HEK293 (cell line): ENCODE measurements around the gene ZFYVE28.

Experiments
- CTCF ChIA-PET: fragments of 350-600 bp; formaldehyde crosslinking; extraction: SDS; loops from one replicate; lab custom pipeline; 2021; ENCODE audit warnings: antibody characterized with exemption; lab: Yijun Ruan, JAX
- POLR2A ChIA-PET: fragments of 300-600 bp; formaldehyde crosslinking; extraction: SDS; loops from one replicate; lab custom pipeline; 2020; ENCODE audit warnings: antibody characterized with exemption, inconsistent platforms; lab: Yijun Ruan, JAX
- H3K27ac ChIP-seq: fragments of 200-500 bp; sonication (Bioruptor generic); 2 replicates; pipeline ENCODE4 v1.5.1; 2014; ENCODE audit warnings: low read depth, low read length, control low read depth, inconsistent platforms; ENCODE audit errors: extremely low read depth
- H3K36me3 ChIP-seq, 2 experiments: fragments of 200-500 bp in 1 of 2; sonication (Bioruptor generic) in 1 of 2; 1 replicate in 1 of 2; 2 replicates in 1 of 2; pipeline ENCODE4 v1.5.1; 2014 to 2017; ENCODE audit warnings: inconsistent platforms in 2 of 2, low read length in 2 of 2; ENCODE audit not compliant: control insufficient read depth in 2 of 2, insufficient read depth in 1 of 2
- H3K4me1 ChIP-seq: fragments of 200-500 bp; sonication (Bioruptor generic); 2 replicates; pipeline ENCODE4 v1.5.1; 2014; ENCODE audit warnings: mild to moderate bottlenecking, low read length, inconsistent platforms; ENCODE audit not compliant: control insufficient read depth, insufficient read depth
- H3K4me3 ChIP-seq: 2 replicates; pipeline ENCODE4 v1.5.1; 2011; ENCODE audit warnings: low read depth, mild to moderate bottlenecking, control low read depth, low read length, moderate library complexity
- H3K9me3 ChIP-seq: fragments of 200-500 bp; sonication (Bioruptor generic); 2 replicates; pipeline ENCODE4 v1.5.1; 2014; ENCODE audit warnings: low read depth, low read length, inconsistent platforms; ENCODE audit not compliant: control insufficient read depth, insufficient read depth
- GLIS1 ChIP-seq: fragments of 450-650 bp; formaldehyde crosslinking; IDR thresholded peaks from 2 replicates; pipeline ENCODE4 v1.5.1; 2016; ENCODE audit warnings: missing biosample characterization, missing genetic modification characterization
- HOXD13 ChIP-seq: sonication (generic); formaldehyde crosslinking; IDR thresholded peaks from 2 replicates; pipeline ENCODE4 v1.8.0; 2022; ENCODE audit warnings: missing genetic modification reagents, borderline replicate concordance
- IKZF3 ChIP-seq: fragments of 450-650 bp; IDR thresholded peaks from 2 replicates; pipeline ENCODE4 v1.5.0; 2018; ENCODE audit warnings: missing biosample characterization, mild to moderate bottlenecking, missing genetic modification characterization, moderate library complexity
- KLF16 ChIP-seq: fragments of 450-650 bp; formaldehyde crosslinking; IDR thresholded peaks from 2 replicates; pipeline ENCODE4 v1.5.1; 2017; ENCODE audit warnings: missing biosample characterization, missing genetic modification characterization
- KLF7 ChIP-seq: fragments of 450-650 bp; formaldehyde crosslinking; IDR thresholded peaks from 2 replicates; pipeline ENCODE4 v1.5.1; 2016; ENCODE audit warnings: missing biosample characterization, missing genetic modification characterization, borderline replicate concordance
- OSR2 ChIP-seq: fragments of 450-650 bp; formaldehyde crosslinking; IDR thresholded peaks from 2 replicates; pipeline ENCODE4 v1.5.1; 2016; ENCODE audit warnings: missing biosample characterization, missing genetic modification characterization
- PRDM10 ChIP-seq: fragments of 450-650 bp; formaldehyde crosslinking; IDR thresholded peaks from 2 replicates; pipeline ENCODE4 v1.5.1; 2016; ENCODE audit warnings: missing biosample characterization, missing genetic modification characterization
- REST ChIP-seq: fragments of 450-650 bp; formaldehyde crosslinking; IDR thresholded peaks from 2 replicates; pipeline ENCODE4 v1.5.1; 2016; ENCODE audit warnings: missing biosample characterization, missing genetic modification characterization
- SALL2 ChIP-seq: fragments of 450-650 bp; formaldehyde crosslinking; IDR thresholded peaks from 2 replicates; pipeline ENCODE4 v1.5.0; 2017; ENCODE audit warnings: missing biosample characterization, mild to moderate bottlenecking, missing genetic modification characterization, borderline replicate concordance
- ZBTB1 ChIP-seq: fragments of 450-650 bp; formaldehyde crosslinking; IDR thresholded peaks from 2 replicates; pipeline ENCODE4 v1.5.1; 2016; ENCODE audit warnings: missing biosample characterization, missing genetic modification characterization
- ZBTB48 ChIP-seq: fragments of 450-650 bp; formaldehyde crosslinking; IDR thresholded peaks from 2 replicates; pipeline ENCODE4 v1.5.1; 2016; ENCODE audit warnings: missing biosample characterization, missing genetic modification characterization
- ZBTB6 ChIP-seq: fragments of 450-650 bp; formaldehyde crosslinking; IDR thresholded peaks from 2 replicates; pipeline ENCODE4 v1.5.1; 2017; ENCODE audit warnings: missing biosample characterization, missing genetic modification characterization
- ZBTB8A ChIP-seq: fragments of 450-650 bp; formaldehyde crosslinking; IDR thresholded peaks from 2 replicates; pipeline ENCODE4 v1.5.1; 2016; ENCODE audit warnings: missing biosample characterization, missing genetic modification characterization
- ZIC2 ChIP-seq: fragments of 450-650 bp; formaldehyde crosslinking; IDR thresholded peaks from 2 replicates; pipeline ENCODE4 v1.5.1; 2016; ENCODE audit warnings: missing biosample characterization, missing genetic modification characterization
- ZNF174 ChIP-seq: fragments of 450-650 bp; formaldehyde crosslinking; IDR thresholded peaks from 2 replicates; pipeline ENCODE4 v1.5.0; 2017; ENCODE audit warnings: missing biosample characterization, mild to moderate bottlenecking, missing genetic modification characterization
- ZNF2 ChIP-seq: fragments of 450-650 bp; formaldehyde crosslinking; IDR thresholded peaks from 2 replicates; pipeline ENCODE4 v1.5.1; 2016; ENCODE audit warnings: missing biosample characterization, missing genetic modification characterization
- ZNF274 ChIP-seq, 2 experiments: fragments of 200-500 bp in 1 of 2; fragments of 450-650 bp in 1 of 2; sonication (Bioruptor generic) in 1 of 2; formaldehyde crosslinking in 1 of 2; IDR thresholded peaks; 2 replicates each; pipeline versions ENCODE4 v1.5.1 to v1.6.1; 2014 to 2016; ENCODE audit warnings: borderline replicate concordance in 1 of 2, inconsistent platforms in 1 of 2, low read length in 1 of 2, missing biosample characterization in 1 of 2, missing genetic modification characterization in 1 of 2
- ZNF341 ChIP-seq: fragments of 450-650 bp; formaldehyde crosslinking; IDR thresholded peaks from 2 replicates; pipeline ENCODE4; 2016; ENCODE audit warnings: low read depth, missing biosample characterization, missing genetic modification characterization
- ZNF362 ChIP-seq: fragments of 450-650 bp; formaldehyde crosslinking; IDR thresholded peaks from 2 replicates; pipeline ENCODE4 v1.5.1; 2016; ENCODE audit warnings: missing biosample characterization, missing genetic modification characterization
- ZNF548 ChIP-seq: fragments of 450-650 bp; formaldehyde crosslinking; IDR thresholded peaks from 2 replicates; pipeline ENCODE4 v1.5.1; 2016; ENCODE audit warnings: missing biosample characterization, missing genetic modification characterization
- ZNF600 ChIP-seq: fragments of 450-650 bp; formaldehyde crosslinking; IDR thresholded peaks from 2 replicates; pipeline ENCODE4 v1.5.1; 2016; ENCODE audit warnings: missing biosample characterization, missing genetic modification characterization
- ZNF791 ChIP-seq: fragments of 450-650 bp; formaldehyde crosslinking; IDR thresholded peaks from 2 replicates; pipeline ENCODE4 v1.5.1; 2016; ENCODE audit warnings: missing biosample characterization, missing genetic modification characterization
- ZSCAN16 ChIP-seq: fragments of 450-650 bp; formaldehyde crosslinking; IDR thresholded peaks from 2 replicates; pipeline ENCODE4 v1.5.1; 2016; ENCODE audit warnings: missing biosample characterization, missing genetic modification characterization

ZFYVE28 gene

GRCh38 chr4:2390784-2391421 lies 27.5 kb downstream of the ZFYVE28 start:
- Histone ChIP-seq H3K4me3 (no peak overlapping the region), H3K9me3 (no peaks in the 10 kb centered on the region), H3K36me3 (no peaks in the 10 kb centered on the region), H3K4me1 (no peaks in the 10 kb centered on the region), H3K27ac (no peak overlapping the region)
- TF ChIP-seq ZNF341 (tag by site-specific recombination) (peak; percentile 71), ZBTB6 (no peak), ZBTB48 (no peak), ZNF600 (tag by site-specific recombination) (peak; percentile 50; the same call in 1 of the 2 replicates), ZNF174 (tag by site-specific recombination) (no peak), ZNF274 (IDR thresholded peaks at IDR 0.05; ENCODE audit: low read length) (no peak), ZNF274 (tag by site-specific recombination; IDR thresholded peaks at IDR 0.05; ENCODE audit: borderline replicate concordance) (no peak)
- POLR2A ChIA-PET, result no interaction called here
- CTCF ChIA-PET, result interaction anchor here (0.6 to 0.8 kb wide), 3 partner anchors 71 to 1175 kb away, joined by 3 to 7 read pairs (median 3); no protein-coding TSS in a partner anchor

GRCh38 chr4:2390146-2390545 lies 28.3 kb downstream of the ZFYVE28 start:
- TF ChIP-seq ZNF2 (tag by site-specific recombination), result no peak
- no peak for TF ChIP-seq KLF7
- no peak for TF ChIP-seq SALL2 (tag by site-specific recombination)
- no peak for TF ChIP-seq ZNF362 (tag by site-specific recombination)
- TF ChIP-seq ZNF548 (tag by site-specific recombination), result peak; percentile 52; the same call in 1 of the 2 replicates
- TF ChIP-seq GLIS1 (tag by site-specific recombination), result no peak
- peak; percentile 97 for TF ChIP-seq ZIC2
- TF ChIP-seq, all 188 proteins: peak for 2
- Histone ChIP-seq H3K9me3 (no peaks in the 10 kb centered on the region), H3K27ac (no peak overlapping the region), H3K4me1 (no peaks in the 10 kb centered on the region), H3K4me3 (no peak overlapping the region), H3K36me3 (no peaks in the 10 kb centered on the region)
- POLR2A ChIA-PET, result no interaction called here
- CTCF ChIA-PET, result no interaction called here

GRCh38 chr4:2389691-2390090 lies 28.8 kb downstream of the ZFYVE28 start:
- H3K9me3 ChIP-seq, result no peaks in the 10 kb centered on the region
- no peaks in the 10 kb centered on the region for H3K36me3 ChIP-seq
- H3K4me3 ChIP-seq, result no peak overlapping the region
- no peaks in the 10 kb centered on the region for H3K4me1 ChIP-seq
- CTCF ChIA-PET, result interaction anchor here (0.8 kb wide), 1 partner anchor 52 kb away, joined by 3 read pairs; no protein-coding TSS in a partner anchor
- H3K27ac ChIP-seq, result no peak overlapping the region
- POLR2A ChIA-PET, result no interaction called here
- no peak for TF ChIP-seq ZBTB1 (tag by site-specific recombination)
- TF ChIP-seq HOXD13 (CRISPR knock-in tag), result no peak
- no peak for TF ChIP-seq IKZF3 (tag by site-specific recombination)
- TF ChIP-seq ZSCAN16, result no peak
- no peak for TF ChIP-seq REST (tag by site-specific recombination)
- TF ChIP-seq PRDM10 (tag by site-specific recombination), result no peak
- TF ChIP-seq ZBTB8A (tag by site-specific recombination), result peak; percentile 42
- no peak for TF ChIP-seq OSR2
- no peak for TF ChIP-seq ZNF791 (tag by site-specific recombination)
- TF ChIP-seq KLF16, result no peak
